Stomach (tissue), 9 donors: ENCODE results near the gene ZNF423. TPM values are rescaled to one million over a fixed set of nuclear protein-coding genes. Genes with fewer than 3 reads are reported as not detected.

Source experiments
- DNase-seq, 2 donors: peaks; one replicate each; pipeline versions ENCODE4 v3.0.0 to v3.0.0-alpha.2; 2013 to 2019
- H3K27ac ChIP-seq, 5 donors: fragments of 200-600 bp in 4 of 5; sonication (generic) in 4 of 5; one replicate each; pipeline ENCODE4 v1.5.1; 2013 to 2019; ENCODE audit warnings: mild to moderate bottlenecking in 1 of 5, moderate library complexity in 1 of 5
- H3K27me3 ChIP-seq, 3 donors: fragments of 200-600 bp; sonication (generic); one replicate each; pipeline ENCODE4 v1.5.1; 2017 to 2019; ENCODE audit warnings: mixed run types in 1 of 3
- H3K36me3 ChIP-seq, 4 donors: fragments of 200-600 bp; sonication (generic); 1 replicate in 3 of 4; 2 replicates in 1 of 4; pipeline ENCODE4 v1.5.1; 2016 to 2019
- H3K4me1 ChIP-seq, 4 donors: fragments of 200-600 bp; sonication (generic); one replicate each; pipeline ENCODE4 v1.5.1; 2016 to 2019
- H3K4me3 ChIP-seq, 4 donors: fragments of 200-600 bp; sonication (generic) in 3 of 4; one replicate each; pipeline ENCODE4 v1.5.1; 2016 to 2019; ENCODE audit warnings: mild to moderate bottlenecking in 1 of 4
- H3K9me3 ChIP-seq, 4 donors: fragments of 200-600 bp; sonication (generic); one replicate each; pipeline ENCODE4 v1.5.1; 2016 to 2019
- CTCF ChIP-seq, 7 experiments: fragments of 450-650 bp in 4 of 7; fragments of 200-600 bp in 3 of 7; sonication (generic) in 3 of 7; IDR thresholded peaks; one replicate each; pipeline ENCODE4 v1.5.1; 2016 to 2019; ENCODE audit warnings: antibody characterized with exemption in 7 of 7, control low read depth in 2 of 7, mild to moderate bottlenecking in 1 of 7
- EP300 ChIP-seq: sonication (generic); formaldehyde crosslinking; IDR thresholded peaks from one replicate; pipeline ENCODE4 v1.6.1; 2017; ENCODE audit warnings: antibody characterized with exemption
- POLR2A ChIP-seq, 4 donors: fragments of 450-650 bp; IDR thresholded peaks; one replicate each; pipeline ENCODE4 v1.6.1; 2016; ENCODE audit warnings: antibody characterized with exemption in 4 of 4, control low read depth in 2 of 4, mild to moderate bottlenecking in 1 of 4, moderate library complexity in 1 of 4
- POLR2AphosphoS5 ChIP-seq, 3 donors: sonication (generic); formaldehyde crosslinking; IDR thresholded peaks; one replicate each; pipeline ENCODE4 v1.6.1; 2016; ENCODE audit warnings: antibody characterized with exemption in 3 of 3
- WGBS, 5 donors: extraction: QIAGEN DNeasy Blood & Tissue Kit in 3 of 5; methylation state at CpG; one replicate each; pipeline versions ENCODE4 v1.1.5 to v1.1.7; 2013 to 2018; 5-methylcytosine and 5-hydroxymethylcytosine counted together
- intact Hi-C: fragments of 100-400 bp; cut with DNase I; formaldehyde crosslinking; loops from one replicate; pipeline ENCODE4 v1.15.1; 2023; ENCODE audit warnings: low total_unique reads
- polyA plus RNA-seq, 3 donors: library from polyadenylated mRNA; stranded (reverse); fragments of 200-250 nt; gene quantifications; one replicate each; pipeline ENCODE4 v1.2.3, GENCODE V29; 2013
- total RNA-seq, 5 donors: library from RNA; depleted of rRNA; stranded (reverse); fragments of >200 nt; gene quantifications; one replicate each; pipeline versions ENCODE4 v1.1.0 to v1.2.3, GENCODE V29; 2014 to 2016
- donor health status: healthy with polysubstance abuse.
- donor health status: Bipolar disorder and iron deficiency.
- donor health status: healthy.

ZNF423 gene
- total and polyA plus RNA-seq, 8 donors = 0.29 to 3.5 (median 1.0) TPM

- Histone ChIP-seq H3K27ac (no peak overlapping the region), H3K9me3 (peaks cover 3 to 29% (median 27%) of the 10 kb centered on the region in 4 donors), H3K36me3 (no peaks in the 10 kb centered on the region), H3K4me3 (no peak overlapping the region), H3K27me3 (no peaks in the 10 kb centered on the region), H3K4me1 (peaks cover 0 to 18% (median 3%) of the 10 kb centered on the region in 4 donors)
- no peak for TF ChIP-seq POLR2AphosphoS5 (IDR thresholded peaks at IDR 0.05)
- TF ChIP-seq EP300 = no peak
- no peak for TF ChIP-seq CTCF (IDR thresholded peaks at IDR 0.05)
- no peak for TF ChIP-seq POLR2A (IDR thresholded peaks at IDR 0.05)
- WGBS, 5 donors = 66 to 83% (median 71%) methylated on average over 4 of the region's 4 CpGs
- intact Hi-C loops = no loop called here
- DNase-seq = no peak
Observed at GRCh38 chr16:49651226-49651625, 204.7 kb downstream of the ZNF423 start.

- intact Hi-C loops = no loop called here
- Histone ChIP-seq H3K27ac (no peak overlapping the region), H3K36me3 (no peaks in the 10 kb centered on the region), H3K4me1 (peaks cover 0 to 18% (median 3%) of the 10 kb centered on the region in 4 donors), H3K9me3 (peaks cover 3 to 35% (median 31%) of the 10 kb centered on the region in 4 donors), H3K27me3 (no peaks in the 10 kb centered on the region), H3K4me3 (no peak overlapping the region)
- 91 to 100% (median 94%) methylated on average over 1 of the region's 1 CpG for WGBS, 5 donors
- no peak for DNase-seq
- TF ChIP-seq POLR2A (IDR thresholded peaks at IDR 0.05) (no peak), EP300 (no peak), POLR2AphosphoS5 (IDR thresholded peaks at IDR 0.05) (no peak), CTCF (IDR thresholded peaks at IDR 0.05) (no peak)
Observed at GRCh38 chr16:49650603-49651002, 205.3 kb downstream of the ZNF423 start.

- 45 to 58% (median 50%) methylated on average over 5 of the region's 5 CpGs for WGBS, 5 donors
- intact Hi-C loops = no loop called here
- peak overlapping the region in 1 of 5 donors; percentile 59 for H3K27ac ChIP-seq
Observed at GRCh38 chr16:49649013-49649765, 206.7 kb downstream of the ZNF423 start.

GRCh38 chr16:49647673-49648072 lies 208.2 kb downstream of the ZNF423 start:
- 69 to 96% (median 71%) methylated on average over 2 of the region's 2 CpGs for WGBS, 5 donors
- intact Hi-C loops = no loop called here
- no peak overlapping the region for H3K4me3 ChIP-seq
- H3K9me3 ChIP-seq = peaks cover 3 to 37% (median 33%) of the 10 kb centered on the region in 4 donors
- H3K4me1 ChIP-seq = peaks cover 0 to 16% (median 3%) of the 10 kb centered on the region in 4 donors
- no peak overlapping the region for H3K27ac ChIP-seq
- no peaks in the 10 kb centered on the region for H3K27me3 ChIP-seq
- H3K36me3 ChIP-seq = no peaks in the 10 kb centered on the region
- TF ChIP-seq CTCF (IDR thresholded peaks at IDR 0.05) (no peak), EP300 (no peak), POLR2AphosphoS5 (IDR thresholded peaks at IDR 0.05) (no peak), POLR2A (IDR thresholded peaks at IDR 0.05) (no peak)
- DNase-seq = no peak

More at GRCh38 chr16:49649013-49649765, 206.7 kb downstream of the ZNF423 start:
- peaks cover 0 to 18% (median 3%) of the 10 kb centered on the region in 4 donors for H3K4me1 ChIP-seq
- TF ChIP-seq EP300 = no peak
- no peaks in the 10 kb centered on the region for H3K27me3 ChIP-seq
- no peak for DNase-seq
- no peaks in the 10 kb centered on the region for H3K36me3 ChIP-seq
- peaks cover 3 to 37% (median 33%) of the 10 kb centered on the region in 4 donors for H3K9me3 ChIP-seq
- no peak overlapping the region for H3K4me3 ChIP-seq

GRCh38 chr16:49645263-49645662 lies 210.6 kb downstream of the ZNF423 start:
- peaks cover 0 to 14% (median 7%) of the 10 kb centered on the region in 4 donors for H3K4me1 ChIP-seq
- peaks cover 3 to 37% (median 33%) of the 10 kb centered on the region in 4 donors for H3K9me3 ChIP-seq
- intact Hi-C loops = no loop called here
- H3K27ac ChIP-seq = no peak overlapping the region
- no peaks in the 10 kb centered on the region for H3K36me3 ChIP-seq
- no peak for TF ChIP-seq EP300
- TF ChIP-seq POLR2AphosphoS5 (IDR thresholded peaks at IDR 0.05) = no peak
- TF ChIP-seq POLR2A (IDR thresholded peaks at IDR 0.05) = no peak
- no peak for TF ChIP-seq CTCF (IDR thresholded peaks at IDR 0.05)
- no peak for DNase-seq
- WGBS, 5 donors = 89 to 100% (median 96%) methylated on average over 1 of the region's 1 CpG
- H3K4me3 ChIP-seq = no peak overlapping the region
- H3K27me3 ChIP-seq = no peaks in the 10 kb centered on the region
